HuH-7.5 (cell line): ENCODE data around the gene HOXA5.

Experiments
- DNase-seq: peaks from one replicate; pipeline ENCODE4 v3.0.0; 2011; ENCODE audit warnings: low spot score

The HOXA5 gene

DNA sequence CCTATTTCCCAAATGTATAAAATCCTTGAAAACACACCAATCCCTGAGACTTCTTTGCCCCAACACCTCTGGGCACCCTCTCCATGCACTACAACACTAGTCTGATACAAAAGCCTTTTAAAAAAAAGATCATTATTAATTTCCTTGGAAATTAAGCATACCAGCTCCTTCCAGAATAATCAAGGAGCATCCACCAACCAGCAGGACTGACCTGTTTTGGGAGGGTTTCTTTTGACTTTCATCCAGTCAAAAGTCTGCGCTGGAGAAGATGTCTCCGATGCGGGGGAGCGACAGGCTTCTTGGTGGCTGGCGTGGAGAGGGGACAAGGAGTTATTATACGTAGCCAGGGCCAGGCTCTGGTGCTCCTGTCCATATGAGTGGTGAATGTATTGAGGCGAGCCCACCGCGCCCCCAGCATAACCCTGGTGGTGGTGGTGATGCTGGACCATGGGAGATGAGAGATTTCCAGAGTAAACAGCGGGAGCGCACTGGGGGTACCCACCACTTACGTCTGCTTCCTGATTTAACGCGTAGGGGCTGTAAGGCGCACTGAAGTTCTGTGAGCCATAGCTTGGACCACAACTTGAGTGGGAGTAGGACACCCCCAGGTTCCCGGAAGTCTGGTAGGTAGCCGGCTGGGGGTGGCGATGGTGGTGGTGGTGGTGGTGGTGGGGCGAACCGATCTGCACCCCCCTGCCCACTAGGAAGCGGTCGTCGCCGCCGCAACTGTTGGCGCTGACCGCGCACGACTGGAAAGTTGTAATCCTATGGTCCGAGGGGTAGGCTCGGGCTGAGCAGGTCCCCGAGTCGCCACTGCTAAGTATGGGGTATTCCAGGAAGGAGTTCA, 48.2 kb downstream of the HOXA5 start:
- no peak for DNase-seq

DNA sequence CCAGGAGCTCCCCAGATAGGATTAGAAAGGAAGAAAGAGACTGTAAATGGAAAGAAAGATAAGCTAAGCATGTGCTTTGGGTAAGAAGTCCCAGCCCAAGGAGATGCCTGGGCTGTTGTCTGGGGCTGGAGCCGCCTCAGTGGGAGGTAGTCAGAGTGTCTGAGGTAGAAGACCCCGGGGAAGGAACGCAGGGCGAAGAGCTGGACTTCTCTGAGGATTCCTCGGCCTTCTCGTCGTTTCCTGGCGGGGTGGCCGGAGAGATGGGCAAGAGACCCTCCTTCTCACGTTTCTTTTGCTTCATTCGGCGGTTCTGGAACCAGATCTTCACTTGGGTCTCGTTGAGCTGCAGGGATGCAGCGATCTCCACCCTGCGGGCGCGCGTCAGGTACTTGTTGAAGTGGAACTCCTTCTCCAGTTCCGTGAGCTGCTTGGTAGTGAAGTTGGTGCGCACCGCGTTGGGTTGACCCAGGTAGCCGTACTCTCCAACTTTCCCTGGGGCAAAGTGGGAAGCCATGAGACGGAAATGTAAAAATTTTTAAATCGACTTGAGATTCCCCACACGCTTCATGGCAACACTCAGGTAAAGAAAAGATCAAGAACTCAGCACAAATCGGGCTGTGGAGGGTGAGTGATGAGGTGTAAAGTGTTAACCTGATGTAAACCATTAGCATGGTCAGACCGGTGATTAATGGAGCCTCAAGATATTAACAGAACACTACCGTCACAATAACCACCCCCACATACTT, 49.0 kb downstream of the HOXA5 start:
- no peak for DNase-seq

DNA sequence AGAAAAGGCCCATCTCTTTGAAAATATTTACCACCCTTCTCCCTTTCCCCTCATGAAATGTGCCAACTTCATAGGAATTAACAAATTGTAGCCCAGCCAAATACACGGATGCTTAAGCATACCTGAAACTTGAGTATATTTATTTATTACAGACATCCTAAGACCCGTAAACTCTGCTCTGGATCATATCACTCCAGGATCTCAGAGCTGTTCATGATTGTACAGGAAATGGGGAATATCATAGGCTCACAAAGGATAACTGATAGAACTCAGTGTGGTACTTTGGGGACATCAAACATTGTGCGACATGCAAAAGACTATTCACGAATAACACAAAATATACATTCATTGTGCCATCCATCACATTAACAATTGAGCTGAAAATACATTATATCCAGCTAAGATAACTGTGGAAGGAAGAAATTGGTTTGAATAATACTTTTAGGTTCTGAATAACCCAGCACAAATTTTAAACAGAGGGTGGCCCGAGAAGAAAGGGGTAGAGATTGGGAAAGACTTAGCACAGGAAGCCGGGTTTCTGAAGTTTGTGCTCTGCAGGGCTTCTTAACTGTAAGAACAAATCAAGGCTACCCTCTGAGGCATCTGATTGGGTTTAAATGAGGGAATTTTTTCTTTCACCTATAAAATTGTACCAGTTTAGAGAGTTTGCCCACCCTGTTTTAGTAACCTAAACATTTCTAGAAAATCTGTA, 50.1 kb downstream of the HOXA5 start:
- DNase-seq = no peak

DNA sequence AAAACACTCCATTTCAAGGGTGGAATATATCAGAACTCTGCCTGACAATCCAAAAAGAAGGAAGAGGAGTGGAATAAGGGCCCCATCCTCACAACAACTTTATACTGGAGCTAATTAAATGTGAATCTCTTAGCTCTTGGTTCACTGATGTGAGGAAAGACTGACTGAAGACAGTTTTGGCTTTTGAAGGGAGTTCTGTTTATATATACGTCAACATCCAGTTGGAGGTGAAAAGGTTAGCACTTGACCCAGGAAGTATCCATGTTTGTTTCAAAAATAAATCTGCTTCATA, 50.7 kb downstream of the HOXA5 start:
- DNase-seq = no peak

DNA sequence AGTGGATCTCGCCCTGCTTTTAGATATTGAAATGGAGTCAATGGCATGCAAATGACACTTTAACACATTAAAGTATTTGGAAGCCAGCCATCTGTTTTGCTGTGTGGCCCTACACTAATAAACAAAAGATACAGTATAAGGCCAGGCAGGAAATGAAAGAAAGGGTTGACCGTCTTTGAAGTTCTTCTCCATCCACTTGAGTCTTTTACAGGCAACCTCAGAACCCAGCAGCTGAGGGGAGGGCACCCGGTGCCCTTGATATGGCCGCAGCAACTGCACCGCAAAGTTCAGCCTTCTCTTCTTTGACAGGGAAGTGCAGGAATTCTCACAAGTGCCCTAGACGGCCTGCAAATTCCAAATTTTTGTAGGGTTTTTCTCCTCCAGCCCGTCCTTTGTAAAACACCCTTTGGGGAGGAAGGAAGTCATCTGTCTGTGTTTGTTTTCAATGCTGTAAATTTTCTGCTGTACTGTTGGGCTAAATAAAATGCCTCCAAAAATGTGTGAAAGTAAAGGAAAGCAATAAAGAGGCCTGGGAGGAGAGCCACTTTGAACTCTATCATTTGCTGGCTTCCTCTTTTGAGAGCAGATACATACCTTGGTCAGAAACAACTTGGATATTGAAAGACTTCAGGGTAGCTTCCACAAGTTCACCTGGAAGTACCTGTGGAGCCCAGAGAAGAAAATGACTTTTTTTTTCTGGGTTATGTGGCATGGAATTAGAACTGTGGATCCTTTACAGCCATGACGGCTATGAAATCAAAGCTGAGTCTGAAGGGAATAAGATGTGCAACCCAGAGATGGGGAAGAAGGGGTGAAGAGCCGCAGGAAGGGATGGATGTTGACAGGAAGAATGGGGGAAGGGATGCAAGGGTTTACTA, 51.3 kb downstream of the HOXA5 start:
- DNase-seq = no peak

DNA sequence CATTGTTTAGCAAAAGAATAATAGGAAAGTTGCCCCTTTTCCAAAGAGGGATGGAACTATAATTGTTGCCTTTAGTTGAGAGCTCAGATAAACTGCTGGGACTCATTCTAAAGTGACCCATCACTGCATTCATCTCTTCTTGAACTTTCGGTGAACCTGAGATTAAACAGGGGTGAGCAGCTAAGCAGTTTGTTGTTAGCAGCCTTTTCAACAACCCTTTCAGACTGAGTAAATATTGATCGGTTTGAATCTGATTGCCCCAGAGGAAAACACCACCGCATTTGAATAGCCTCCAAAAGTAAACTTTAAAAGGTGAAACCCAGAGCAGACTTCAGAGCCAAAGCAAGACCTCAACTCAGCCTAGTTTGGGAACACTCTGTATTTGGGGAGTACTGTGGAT, 52.4 kb downstream of the HOXA5 start:
- peak; percentile 42 for DNase-seq
